ENCODE data around the gene CTTNBP2NL.

The CTTNBP2NL gene

GRCh38 chr1:112509660-112510178 lies 113.7 kb downstream of the CTTNBP2NL start:
- no peak overlapping the region for H3K4me3 ChIP-seq (ENCODE audit: low read length)
- no peak for TF ChIP-seq CTCF (IDR thresholded peaks at IDR 0.05; ENCODE audit: insufficient read depth, low read depth, low read length, missing control alignments)

GRCh38 chr1:112510340-112510739 lies 114.3 kb downstream of the CTTNBP2NL start:
- no peak overlapping the region for H3K4me3 ChIP-seq (ENCODE audit: low read length)
- no peak for TF ChIP-seq CTCF (IDR thresholded peaks at IDR 0.05; ENCODE audit: insufficient read depth, low read depth, low read length, missing control alignments)
- no peak for DNase-seq (ENCODE audit: low read depth)

More at GRCh38 chr1:112509660-112510178, 113.7 kb downstream of the CTTNBP2NL start:
- no peak for DNase-seq (ENCODE audit: low read depth)

All from epithelial cell of esophagus (primary cell).